CD14-positive monocyte (primary cell): ENCODE results near the gene MAGEB17. TPM values are rescaled to one million over a fixed set of nuclear protein-coding genes. Genes with fewer than 3 reads are reported as not detected.
"Not testable (repeated sequence)": the region's sequence is repeated elsewhere in the genome, so short reads cannot be mapped to it uniquely, and the experiment has no call there.

Experiments
- DNase-seq, 3 donors: peaks; one replicate each; pipeline ENCODE4 v3.0.0-alpha.2; 2011 to 2022
- H2AFZ ChIP-seq: 2 replicates; pipeline ENCODE4 v1.6.0; 2012; ENCODE audit warnings: mild to moderate bottlenecking, low read depth, low read length, inconsistent platforms; ENCODE audit not compliant: insufficient read depth, poor library complexity, severe bottlenecking
- H3K27ac ChIP-seq, 2 donors: 1 replicate in 1 of 2; 2 replicates in 1 of 2; pipeline ENCODE4 v1.5.1; 2012 to 2013; ENCODE audit warnings: low read length in 2 of 2, control low read depth in 1 of 2, inconsistent platforms in 1 of 2, low read depth in 1 of 2, mild to moderate bottlenecking in 1 of 2
- H3K27me3 ChIP-seq, 2 donors: one replicate each; pipeline versions ENCODE4 v1.6.0 to v1.6.1; 2011 to 2013; ENCODE audit warnings: low read length in 2 of 2; ENCODE audit not compliant: control insufficient read depth in 2 of 2, insufficient read depth in 2 of 2
- H3K36me3 ChIP-seq, 2 donors: replicated peaks in 1 of 2; 1 replicate in 1 of 2; 2 replicates in 1 of 2; pipeline versions ENCODE4 v1.5.1 to v1.6.1; 2012 to 2013; ENCODE audit warnings: low read length in 2 of 2, control low read depth in 1 of 2, inconsistent platforms in 1 of 2, mild to moderate bottlenecking in 1 of 2; ENCODE audit not compliant: insufficient read depth in 2 of 2, control insufficient read depth in 1 of 2
- H3K4me1 ChIP-seq, 2 donors: 1 replicate in 1 of 2; 2 replicates in 1 of 2; pipeline versions ENCODE4 v1.5.1 to v1.6.1; 2012 to 2013; ENCODE audit warnings: low read length in 2 of 2, control low read depth in 1 of 2, inconsistent platforms in 1 of 2, mild to moderate bottlenecking in 1 of 2, moderate library complexity in 1 of 2; ENCODE audit not compliant: insufficient read depth in 2 of 2, control insufficient read depth in 1 of 2
- H3K4me2 ChIP-seq: replicated peaks from 2 replicates; pipeline ENCODE3; 2012; ENCODE audit warnings: low read length, moderate library complexity, mild to moderate bottlenecking; ENCODE audit not compliant: poor library complexity, severe bottlenecking; ENCODE audit errors: extremely low read depth
- H3K4me3 ChIP-seq, 3 experiments: fragments of 200-600 bp in 1 of 3; sonication (generic) in 1 of 3; replicated peaks in 1 of 3; 1 replicate in 2 of 3; 2 replicates in 1 of 3; pipeline ENCODE4 v1.5.1; 2011 to 2013; ENCODE audit warnings: low read length in 3 of 3, mild to moderate bottlenecking in 3 of 3, control low read depth in 2 of 3, low read depth in 2 of 3, inconsistent platforms in 1 of 3, moderate library complexity in 1 of 3
- H3K79me2 ChIP-seq: 2 replicates; pipeline ENCODE4 v1.6.0; 2012; ENCODE audit warnings: mild to moderate bottlenecking, control low read depth, inconsistent platforms, low read length, moderate library complexity; ENCODE audit not compliant: insufficient read depth
- H3K9ac ChIP-seq: 2 replicates; pipeline ENCODE4 v1.6.0; 2017; ENCODE audit warnings: low read length, mild to moderate bottlenecking; ENCODE audit not compliant: insufficient read depth, poor library complexity, severe bottlenecking
- H3K9me3 ChIP-seq, 2 donors: replicated peaks in 1 of 2; 1 replicate in 1 of 2; 2 replicates in 1 of 2; pipeline versions ENCODE4 v1.5.1 to v1.6.1; 2012 to 2013; ENCODE audit warnings: low read length in 2 of 2, control low read depth in 1 of 2; ENCODE audit not compliant: control insufficient read depth in 1 of 2, insufficient read depth in 1 of 2
- H4K20me1 ChIP-seq: 2 replicates; pipeline ENCODE4 v1.6.0; 2012; ENCODE audit warnings: mild to moderate bottlenecking, low read length, control low read depth, moderate library complexity; ENCODE audit not compliant: insufficient read depth
- H3K27ac Mint-ChIP-seq, 7 donors: one replicate each; pipeline ENCODE4 v1.8.0; 2020; ENCODE audit warnings: mild to moderate bottlenecking in 7 of 7, mixed read lengths in 7 of 7, moderate library complexity in 6 of 7, inconsistent platforms in 2 of 7
- H3K27me3 Mint-ChIP-seq, 3 donors: one replicate each; pipeline ENCODE4 v1.8.0; 2021 to 2022; ENCODE audit warnings: low read depth in 3 of 3, mild to moderate bottlenecking in 3 of 3, mixed read lengths in 3 of 3, moderate library complexity in 3 of 3, inconsistent platforms in 1 of 3
- H3K36me3 Mint-ChIP-seq, 2 donors: one replicate each; pipeline ENCODE4 v1.8.0; 2020; ENCODE audit warnings: mixed read lengths in 2 of 2, inconsistent platforms in 1 of 2, mild to moderate bottlenecking in 1 of 2
- H3K4me1 Mint-ChIP-seq: one replicate; pipeline ENCODE4 v1.8.0; 2020; ENCODE audit warnings: mild to moderate bottlenecking, mixed read lengths
- H3K4me3 Mint-ChIP-seq, 2 donors: one replicate each; pipeline ENCODE4 v1.8.0; 2020; ENCODE audit warnings: mild to moderate bottlenecking in 2 of 2, mixed read lengths in 2 of 2, moderate library complexity in 1 of 2
- H3K9me3 Mint-ChIP-seq, 7 donors: one replicate each; pipeline ENCODE4 v1.8.0; 2020 to 2022; ENCODE audit warnings: mixed read lengths in 7 of 7, mild to moderate bottlenecking in 6 of 7, moderate library complexity in 6 of 7, inconsistent platforms in 2 of 7
- CTCF ChIP-seq: fragments of 200-600 bp; IDR thresholded peaks from one replicate; pipeline ENCODE4 v1.8.0; 2022; ENCODE audit warnings: antibody characterized with exemption, mild to moderate bottlenecking
- WGBS: methylation state at CpG from one replicate; pipeline ENCODE4 v1.1.5; 2013; ENCODE audit warnings: missing lambda C conversion rate; ENCODE audit not compliant: insufficient coverage; 5-methylcytosine and 5-hydroxymethylcytosine counted together
- intact Hi-C, 2 donors: fragments of 100-400 bp; cut with micrococcal nuclease; formaldehyde crosslinking; loops; one replicate each; pipeline versions ENCODE4 v1.15.0 to v1.15.1; 2023
- polyA plus RNA-seq, 3 donors: library from polyadenylated mRNA; depleted of rRNA in 1 of 3; unstranded in 2 of 3; stranded (reverse) in 1 of 3; fragments of 300-500 nt in 2 of 3; fragments of >200 nt in 1 of 3; fragmentation: Illumina TruSeq in 2 of 3; gene quantifications; 1 replicate in 2 of 3; 2 replicates in 1 of 3; pipeline ENCODE4 v1.2.3, GENCODE V29; 2012 to 2021

Gene MAGEB17
- polyA plus RNA-seq, 3 donors: 0.13 TPM; not detected in 2

DNA sequence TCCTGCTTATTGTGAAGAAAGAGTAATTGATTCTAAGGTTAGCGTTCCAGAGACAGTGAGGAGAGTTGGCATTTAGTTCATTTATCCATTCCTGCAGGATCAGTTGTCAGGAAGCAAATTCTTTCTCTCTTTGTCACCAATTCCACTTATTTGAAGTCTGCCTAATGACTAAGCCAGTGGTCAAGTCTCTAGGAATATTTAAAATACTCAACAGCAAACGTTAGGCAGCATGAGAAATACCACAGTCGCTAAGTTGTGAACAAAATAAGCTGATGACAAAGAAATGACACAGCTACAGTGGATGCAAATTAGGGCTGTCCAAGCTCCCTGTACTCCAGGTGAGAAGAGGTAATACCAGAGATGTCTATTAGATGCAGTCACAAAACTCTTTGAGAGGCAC is 6.6 kb upstream of the MAGEB17 start:
- peaks cover 0 to 5% of the 10 kb centered on the region in 2 donors for H3K9me3 ChIP-seq
- peaks cover 0 to 35% (median 5%) of the 10 kb centered on the region in 3 donors for H3K27me3 Mint-ChIP-seq
- H3K36me3 ChIP-seq: no peaks in the 10 kb centered on the region
- H3K27me3 ChIP-seq: peaks cover 0 to 20% of the 10 kb centered on the region in 2 donors
- H3K4me2 ChIP-seq: no peak overlapping the region
- H3K79me2 ChIP-seq: no peaks in the 10 kb centered on the region
- no peaks in the 10 kb centered on the region for H4K20me1 ChIP-seq
- no peaks in the 10 kb centered on the region for H3K4me1 ChIP-seq
- H2AFZ ChIP-seq: no peak overlapping the region
- intact Hi-C loops: no loop called here
- 92% methylated on average over 2 of the region's 3 CpGs for WGBS
- H3K27ac ChIP-seq: no peak overlapping the region
- no peak for DNase-seq
- TF ChIP-seq CTCF: no peak
- H3K36me3 Mint-ChIP-seq: no peaks in the 10 kb centered on the region
- no peaks in the 10 kb centered on the region for H3K4me1 Mint-ChIP-seq
- no peak overlapping the region for H3K27ac Mint-ChIP-seq
- peaks cover 4 to 15% (median 7%) of the 10 kb centered on the region in 7 donors for H3K9me3 Mint-ChIP-seq
- no peak overlapping the region for H3K4me3 ChIP-seq
- no peak overlapping the region for H3K9ac ChIP-seq
- H3K4me3 Mint-ChIP-seq: no peak overlapping the region

- H4K20me1 ChIP-seq, H3K27ac Mint-ChIP-seq, DNase-seq, H3K27ac ChIP-seq, H3K79me2 ChIP-seq, H3K36me3 Mint-ChIP-seq, H3K4me3 Mint-ChIP-seq, H3K4me1 Mint-ChIP-seq, H3K36me3 ChIP-seq, H3K9ac ChIP-seq, H3K4me3 ChIP-seq, H3K4me2 ChIP-seq, H2AFZ ChIP-seq, intact Hi-C loops, H3K4me1 ChIP-seq, H3K9me3 ChIP-seq: not testable (repeated sequence)
- WGBS: no CpG with 5 or more reads among the region's 2 CpGs
- H3K27me3 ChIP-seq: peaks cover 0 to 16% of the 10 kb centered on the region in 2 donors
- peaks cover 0 to 31% (median 5%) of the 10 kb centered on the region in 3 donors for H3K27me3 Mint-ChIP-seq
- H3K9me3 Mint-ChIP-seq: peaks cover 4 to 19% (median 10%) of the 10 kb centered on the region in 7 donors
Observed at GRCh38 chrX:16161173-16161572, 6.1 kb upstream of the MAGEB17 start.
